Renal cortex interstitium (tissue), 11 donors: ENCODE measurements around the gene WASF3. TPM values are rescaled to one million over a fixed set of nuclear protein-coding genes. Genes with fewer than 3 reads are reported as not detected.

Experiments used
- DNase-seq, 11 donors: peaks; one replicate each; pipeline ENCODE4 v3.0.0-alpha.2; 2013; ENCODE audit warnings: low read depth in 9 of 11, low spot score in 4 of 11; ENCODE audit errors: extremely low read depth in 1 of 11
- polyA plus RNA-seq, 3 donors: library from polyadenylated mRNA; unstranded; fragments of 120-200 nt; gene quantifications; one replicate each; pipeline ENCODE4 v1.2.1, GENCODE V29; 2013; ENCODE audit not compliant: insufficient read length in 3 of 3

Gene WASF3
- polyA plus RNA-seq, 3 donors: 54.9 to 59.8 (median 54.9) TPM

DNA sequence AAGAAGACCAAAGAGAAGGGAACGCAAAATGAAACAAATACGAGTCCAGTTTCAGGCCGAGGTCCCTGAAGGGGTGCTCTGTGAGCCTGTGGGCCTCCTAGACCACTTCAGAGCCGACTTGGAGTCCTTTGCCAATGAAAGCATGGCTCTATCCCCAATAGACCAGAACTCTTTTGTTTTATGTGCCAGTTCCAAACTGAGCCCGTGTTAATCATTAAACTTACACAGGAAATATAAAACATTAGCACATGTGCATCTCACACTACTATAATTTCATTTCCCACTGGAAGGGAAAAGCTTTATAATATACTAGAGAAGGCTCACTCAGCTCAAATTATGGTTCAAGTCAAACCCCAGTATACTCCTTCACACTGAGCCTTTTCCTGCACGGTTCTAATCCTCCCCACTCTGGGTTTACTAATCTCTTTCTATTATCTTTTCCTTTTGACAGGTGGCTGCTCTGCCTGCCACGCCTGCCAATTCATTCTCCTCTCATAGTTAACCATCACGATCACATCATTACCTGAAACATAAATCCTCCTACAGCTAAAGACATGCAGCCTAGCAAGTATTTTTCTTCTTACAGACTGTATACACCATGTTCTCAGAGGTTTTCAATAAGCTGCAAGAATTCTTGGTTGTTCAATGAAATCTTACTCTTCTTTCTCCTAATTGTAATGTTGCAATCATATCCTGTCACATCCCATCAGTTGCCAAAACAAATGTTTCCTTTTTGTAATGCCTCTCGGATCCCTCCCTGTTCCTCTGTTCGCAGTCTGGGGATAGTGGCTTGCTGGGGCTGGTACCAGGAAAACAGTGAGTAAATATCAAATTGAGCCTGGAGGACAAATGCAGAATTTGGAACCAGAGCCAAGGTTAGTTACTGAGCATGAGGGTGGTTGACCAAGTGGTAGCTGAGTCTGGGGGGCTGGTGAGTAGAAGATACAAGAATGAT lies 18.8 kb upstream of the WASF3 start:
- no peak for DNase-seq

- no peak for DNase-seq
Measured at GRCh38 chr13:26539738-26540292, 17.7 kb upstream of the WASF3 start.

DNA sequence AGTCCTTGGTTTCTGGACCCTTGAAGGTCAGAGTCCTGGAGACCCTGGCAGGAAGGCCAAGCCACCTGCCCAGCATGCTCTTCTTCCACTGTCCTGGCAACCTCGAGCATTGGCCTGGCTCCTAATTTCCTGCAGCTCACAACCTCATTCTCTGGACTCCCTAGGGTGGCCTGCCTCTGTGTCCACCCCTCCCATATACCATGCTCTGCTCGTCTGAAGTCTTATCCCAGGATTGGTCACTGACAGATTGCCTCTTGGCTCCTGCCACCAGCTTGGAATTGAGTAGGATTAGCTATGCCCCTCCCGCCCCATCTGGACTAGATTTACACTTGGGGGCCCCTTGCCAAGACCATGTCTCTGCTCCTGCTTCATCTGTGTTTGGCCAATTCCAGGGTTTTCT lies 17.1 kb upstream of the WASF3 start:
- no peak for DNase-seq

DNA sequence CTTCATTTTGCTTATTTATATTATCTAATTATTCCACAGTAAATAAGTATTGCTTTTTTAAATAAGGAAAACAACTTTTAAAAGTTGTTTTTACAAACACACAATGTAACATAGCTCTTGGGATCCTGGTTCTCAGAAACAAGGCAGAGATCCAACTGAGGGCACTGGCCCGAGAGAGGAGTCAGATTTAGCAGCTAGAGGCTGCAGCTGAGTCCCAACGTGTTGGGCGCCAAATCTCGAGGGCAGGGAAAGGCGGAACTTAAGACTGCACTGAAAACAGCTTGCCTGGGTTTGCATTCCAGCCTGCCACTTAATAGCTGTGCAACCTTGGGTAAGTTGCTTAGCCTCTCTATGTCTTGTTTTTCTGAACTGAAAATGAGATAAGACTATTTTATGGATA lies 16.4 kb upstream of the WASF3 start:
- DNase-seq: no peak

DNA sequence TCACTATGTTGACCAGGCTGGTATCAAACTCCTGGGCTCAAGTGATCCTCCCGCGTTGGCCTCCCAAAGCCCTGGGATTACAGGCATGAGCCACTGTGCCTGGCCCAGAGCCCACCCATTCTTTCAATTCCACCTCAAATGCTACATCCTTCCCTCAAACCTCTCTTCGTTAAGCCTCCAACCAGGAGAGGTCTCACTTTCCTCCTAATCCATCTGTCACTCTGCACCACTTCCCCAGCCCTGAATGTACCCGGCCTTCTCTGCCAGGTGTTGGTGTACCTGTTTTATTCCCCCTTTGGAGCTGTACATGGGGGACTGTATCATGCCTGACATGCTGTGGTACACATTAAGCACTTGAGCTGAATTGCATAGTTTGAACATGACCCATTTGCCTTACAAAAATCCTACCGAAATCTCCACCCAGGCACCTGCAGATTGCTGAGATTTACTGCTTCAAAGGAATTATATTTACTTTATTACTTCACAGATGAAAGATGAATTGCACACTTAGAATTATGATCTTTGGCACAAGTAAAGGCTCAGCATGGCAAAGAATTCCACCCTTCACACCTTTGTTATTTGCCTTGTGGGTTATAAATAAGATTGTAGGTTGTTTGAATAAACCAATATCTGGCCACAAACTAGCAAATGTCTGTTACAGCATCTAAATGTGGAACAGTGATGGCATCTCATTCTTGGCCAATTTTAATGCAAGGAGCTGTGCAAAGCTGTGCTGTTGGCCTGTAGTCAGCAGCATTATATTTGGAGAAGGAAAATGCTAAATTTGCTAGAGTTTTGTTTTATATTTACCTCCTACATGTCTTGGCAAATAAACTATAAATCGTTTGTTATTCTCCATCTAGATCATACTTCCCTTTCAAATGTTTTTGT lies 15.6 kb upstream of the WASF3 start:
- no peak for DNase-seq

DNA sequence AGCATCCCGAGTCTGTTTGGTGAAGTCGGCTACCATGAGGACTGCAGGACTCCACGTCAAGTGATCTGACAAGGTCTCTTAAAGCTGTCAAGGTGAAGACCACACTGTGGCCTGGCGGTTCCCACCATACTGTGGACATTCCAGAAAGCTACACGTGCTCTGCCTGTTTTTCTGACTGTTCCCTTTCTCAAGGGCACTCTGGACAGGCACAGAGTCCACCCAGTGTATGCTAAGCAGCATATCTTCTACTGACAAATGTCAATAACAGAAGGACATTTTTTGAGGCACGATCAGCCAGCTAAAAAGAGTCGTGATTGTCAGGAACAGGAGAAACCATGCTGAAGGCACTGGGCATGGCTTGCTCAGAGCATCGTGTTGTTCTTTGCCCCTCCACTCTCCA lies 12.8 kb upstream of the WASF3 start:
- DNase-seq: no peak

GRCh38 chr13:26548205-26548765 lies 9.2 kb upstream of the WASF3 start:
- DNase-seq: peak in 3 of 11 donors; percentile 51 to 57 (median 54)

DNA sequence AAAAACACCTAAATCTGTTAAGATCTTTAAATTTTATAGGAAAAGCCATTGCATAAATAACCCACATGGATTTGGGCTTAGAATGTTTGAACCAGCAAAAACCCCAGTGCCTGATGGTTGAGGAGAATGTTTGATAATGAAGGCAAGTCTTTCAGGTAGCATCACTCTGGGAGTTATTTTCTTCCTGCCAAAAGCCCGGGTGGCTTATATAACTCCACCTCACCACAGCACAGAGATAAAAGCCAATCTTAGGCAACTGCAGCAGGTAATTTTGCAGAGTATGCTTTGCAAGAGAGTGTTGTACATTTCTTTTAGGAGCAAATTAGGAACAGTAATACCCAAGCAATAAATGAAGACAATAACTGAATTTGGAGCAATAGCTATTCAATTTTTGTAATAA lies 7.8 kb upstream of the WASF3 start:
- no peak for DNase-seq

GRCh38 chr13:26551255-26551860 lies 6.1 kb upstream of the WASF3 start:
- no peak for DNase-seq

- DNase-seq: no peak
Measured at GRCh38 chr13:26555413-26555812, 2.1 kb upstream of the WASF3 start.

DNA sequence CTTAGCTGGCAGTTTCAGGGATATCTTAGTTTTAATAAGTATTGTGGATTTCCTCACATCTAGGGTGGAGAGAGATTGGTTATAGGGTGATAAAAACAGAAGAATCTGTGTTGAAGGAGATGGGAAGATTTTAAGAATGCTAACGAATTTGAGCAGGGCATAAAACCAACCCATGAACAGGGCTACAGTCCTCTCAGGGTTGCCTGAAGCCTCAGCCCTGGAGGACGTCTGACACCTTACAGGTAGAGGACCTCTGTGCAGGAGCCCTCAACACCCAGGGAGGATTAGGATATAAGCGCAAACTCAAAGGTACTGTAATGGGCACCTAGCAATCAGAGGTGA lies 461 bp upstream of the WASF3 start:
- no peak for DNase-seq

GRCh38 chr13:26558074-26558805 lies 757 bp downstream of the WASF3 start:
- DNase-seq: peak in 2 of 11 donors; percentile 6 to 31

GRCh38 chr13:26558987-26559386 lies 1.5 kb downstream of the WASF3 start:
- DNase-seq: no peak

GRCh38 chr13:26560456-26560855 lies 3.0 kb downstream of the WASF3 start:
- DNase-seq: no peak

- DNase-seq: no peak
Measured at GRCh38 chr13:26561067-26561466, 3.6 kb downstream of the WASF3 start.

DNA sequence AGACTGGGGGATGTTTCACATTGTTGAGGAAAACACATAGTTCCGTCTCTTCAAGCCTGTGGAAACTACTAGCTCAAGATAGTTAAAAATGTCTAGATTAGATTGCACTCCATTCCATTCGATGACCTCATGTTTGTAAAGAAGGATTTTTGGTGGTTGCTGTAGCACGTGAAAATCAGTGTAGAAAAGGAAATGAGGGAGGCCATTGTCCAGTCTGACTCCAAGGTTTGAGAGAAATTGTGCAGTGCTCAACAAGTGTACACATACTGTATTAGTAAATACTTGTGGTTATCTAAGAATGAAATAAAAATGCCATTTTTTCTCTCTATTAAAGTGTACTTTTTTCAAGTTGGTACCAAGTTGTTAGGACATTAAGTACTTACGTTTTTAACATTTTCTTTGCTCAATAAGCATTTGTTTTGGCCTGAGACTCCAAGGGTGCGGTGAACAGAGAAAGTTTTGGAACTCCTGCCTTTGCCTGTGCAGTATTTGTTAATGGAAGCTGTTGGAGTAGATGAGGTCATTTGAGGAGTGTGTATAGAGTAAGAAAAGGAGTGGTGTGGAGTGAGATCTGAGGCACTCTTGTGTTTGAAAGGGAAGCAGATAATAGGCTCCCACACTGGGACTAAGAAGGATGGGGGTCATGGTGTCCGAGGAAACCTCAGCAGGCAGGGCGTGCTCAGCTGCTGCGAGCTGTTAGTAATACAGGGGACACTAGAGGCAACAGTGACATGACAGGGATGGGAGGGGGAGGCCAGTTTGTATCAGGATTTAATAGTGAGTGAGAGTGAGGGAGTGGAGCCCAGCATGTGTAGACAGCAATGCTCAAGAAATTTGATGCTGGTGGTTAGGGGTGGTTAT lies 4.4 kb downstream of the WASF3 start:
- DNase-seq: no peak

DNA sequence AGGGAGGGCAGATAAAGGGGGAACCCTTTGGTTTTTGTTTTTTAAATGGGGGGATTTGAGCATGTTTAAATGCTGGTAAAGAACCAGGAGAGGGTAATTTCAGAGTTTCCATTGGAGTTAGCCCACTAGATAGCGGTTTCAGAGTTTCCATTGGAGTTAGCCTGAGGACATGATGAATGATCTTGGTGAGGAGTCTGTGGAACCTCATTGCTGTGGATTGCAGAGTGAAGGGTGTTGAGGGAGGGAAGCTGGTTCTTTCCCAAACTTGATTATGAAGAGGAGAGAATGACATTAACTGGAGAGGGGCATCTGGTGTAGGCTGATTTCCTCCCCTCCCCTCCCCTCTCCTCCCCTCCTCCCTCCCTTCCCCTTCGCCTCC lies 5.0 kb downstream of the WASF3 start:
- DNase-seq: no peak

DNA sequence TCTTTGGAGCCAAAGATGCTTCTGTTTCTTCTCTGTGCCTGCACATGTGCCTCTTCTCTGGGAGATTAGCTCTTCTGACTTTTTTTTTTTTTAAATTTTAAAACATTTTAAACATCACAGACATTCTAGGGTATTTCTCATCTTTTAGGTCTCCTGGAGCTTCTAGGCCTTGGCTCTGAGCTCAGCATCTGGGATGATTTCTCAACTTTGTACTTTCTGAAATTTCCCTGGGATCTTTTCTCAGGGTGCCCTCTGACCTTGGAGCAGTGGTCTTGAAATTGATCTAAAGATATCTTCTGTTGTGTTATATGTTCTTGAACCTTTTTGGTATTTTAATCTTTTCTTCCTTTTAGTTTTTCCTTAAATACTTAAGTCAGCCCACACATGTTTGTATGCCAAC lies 6.2 kb downstream of the WASF3 start:
- no peak for DNase-seq
